IPS-NIHi7 (cell line): ENCODE data around the gene NACA.
A peak's percentile ranks its signal among the peaks of the same experiment; 100 is the strongest.
"Not testable (repeated sequence)": the region's sequence is repeated elsewhere in the genome, so short reads cannot be mapped to it uniquely, and the experiment has no call there.

Source experiments
- DNase-seq: peaks from one replicate; pipeline ENCODE4 v3.0.0; 2012; ENCODE audit warnings: mixed read lengths; ENCODE audit errors: extremely low spot score

NACA gene

GRCh38 chr12:56724972-56725722, at the start of gene NACA:
TSS of gene NACA (minus strand) at chr12:56725299. CDS start at chr12:56724521, 778 bp downstream.
- DNase-seq = peak; percentile 99

- no peak for DNase-seq
Measured at GRCh38 chr12:56773113-56773512, 48.0 kb upstream of the NACA start.

- DNase-seq = no peak
Measured at GRCh38 chr12:56772625-56773024, 47.5 kb upstream of the NACA start.

- DNase-seq = no peak
Measured at GRCh38 chr12:56769868-56770267, 44.8 kb upstream of the NACA start.

- no peak for DNase-seq
Measured at GRCh38 chr12:56768424-56768823, 43.3 kb upstream of the NACA start.

GRCh38 chr12:56766535-56766934, 41.4 kb upstream of the NACA start:
- no peak for DNase-seq

- no peak for DNase-seq
Measured at GRCh38 chr12:56763753-56764657, 38.9 kb upstream of the NACA start.

GRCh38 chr12:56761812-56762211, 36.7 kb upstream of the NACA start:
- DNase-seq = no peak

- DNase-seq = no peak
Measured at GRCh38 chr12:56760460-56760859, 35.4 kb upstream of the NACA start.

- DNase-seq = no peak
Measured at GRCh38 chr12:56759263-56759908, 34.3 kb upstream of the NACA start.

GRCh38 chr12:56758728-56759262, 33.7 kb upstream of the NACA start:
- DNase-seq = no peak

- not testable (repeated sequence) for DNase-seq
Measured at GRCh38 chr12:56757971-56758370, 32.9 kb upstream of the NACA start.

- no peak for DNase-seq
Measured at GRCh38 chr12:56753566-56753965, 28.5 kb upstream of the NACA start.

GRCh38 chr12:56751712-56752598, 26.9 kb upstream of the NACA start, which contains the start of gene PRIM1:
TSS of gene PRIM1 (minus strand) at chr12:56752323. CDS start at chr12:56752298, 25 bp downstream.
- peak; percentile 96 for DNase-seq

GRCh38 chr12:56750596-56750995, 25.5 kb upstream of the NACA start:
- DNase-seq = not testable (repeated sequence)

- DNase-seq = no peak
Measured at GRCh38 chr12:56749853-56750252, 24.8 kb upstream of the NACA start.

GRCh38 chr12:56749359-56749758, 24.3 kb upstream of the NACA start:
- DNase-seq = no peak

- no peak for DNase-seq
Measured at GRCh38 chr12:56728139-56728861, 3.2 kb upstream of the NACA start.

- not testable (repeated sequence) for DNase-seq
Measured at GRCh38 chr12:56726196-56726675, 1.1 kb upstream of the NACA start.

- DNase-seq = no peak
Measured at GRCh38 chr12:56725723-56726102, 614 bp upstream of the NACA start.
